HG03139 (cell line): ENCODE data around the gene INO80.

Experiments
- ATAC-seq: cut with Tn5 transposase; IDR thresholded peaks from one replicate; pipeline ENCODE4 v1.9.1; 2021; ENCODE audit not compliant: unreplicated experiment

The INO80 gene

GRCh38 chr15:40931300-40932142, 184.6 kb downstream of the INO80 start:
- ATAC-seq: no peak

GRCh38 chr15:40930430-40931299, 185.4 kb downstream of the INO80 start:
- ATAC-seq: no peak

DNA sequence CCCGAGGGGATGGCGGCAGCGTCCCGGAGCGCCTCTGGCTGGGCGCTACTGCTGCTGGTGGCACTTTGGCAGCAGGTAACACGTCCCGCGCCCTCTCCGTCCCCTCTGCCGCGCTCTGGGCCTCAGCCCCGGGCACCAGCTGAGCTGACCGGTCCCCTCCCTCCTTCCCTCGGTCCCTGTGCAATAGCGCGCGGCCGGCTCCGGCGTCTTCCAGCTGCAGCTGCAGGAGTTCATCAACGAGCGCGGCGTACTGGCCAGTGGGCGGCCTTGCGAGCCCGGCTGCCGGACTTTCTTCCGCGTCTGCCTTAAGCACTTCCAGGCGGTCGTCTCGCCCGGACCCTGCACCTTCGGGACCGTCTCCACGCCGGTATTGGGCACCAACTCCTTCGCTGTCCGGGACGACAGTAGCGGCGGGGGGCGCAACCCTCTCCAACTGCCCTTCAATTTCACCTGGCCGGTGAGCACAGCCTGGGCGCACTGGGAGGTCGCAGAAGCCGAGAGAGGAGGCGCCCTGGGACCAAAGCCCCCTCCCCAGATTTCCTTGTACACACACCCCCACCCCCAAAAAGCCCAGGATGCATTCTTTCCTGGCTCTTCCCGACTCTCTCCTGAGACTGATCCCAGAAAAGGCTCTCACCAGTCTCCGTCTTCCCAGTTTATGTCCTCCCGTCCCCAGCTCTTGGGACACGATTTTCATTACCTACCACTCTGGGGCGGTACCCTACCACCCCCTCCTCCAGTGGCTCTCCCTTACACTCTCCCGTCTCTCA, 186.2 kb downstream of the INO80 start:
- no peak for ATAC-seq
